NCI-H2029 (cell line): Measurements from ENCODE around the gene CCBE1.
"Not testable (repeated sequence)": the region's sequence is repeated elsewhere in the genome, so short reads cannot be mapped to it uniquely, and the experiment has no call there.

Experiments
- DNase-seq: peaks from one replicate; lab custom pipeline; 2025; lab: John Stamatoyannopoulos, UW

The CCBE1 gene

GRCh38 chr18:59681521-59682004, 15.7 kb downstream of the CCBE1 start:
- DNase-seq = no peak

- no peak for DNase-seq
These were observed 16.2 kb downstream of the CCBE1 start for GRCh38 chr18:59681051-59681450.

- no peak for DNase-seq
These were observed 21.9 kb downstream of the CCBE1 start for GRCh38 chr18:59675346-59675745.

- no peak for DNase-seq
These were observed 22.3 kb downstream of the CCBE1 start for GRCh38 chr18:59674903-59675270.

- DNase-seq = no peak
These were observed 22.9 kb downstream of the CCBE1 start for GRCh38 chr18:59674186-59674902.

- peak; percentile 32 for DNase-seq
These were observed 24.9 kb downstream of the CCBE1 start for GRCh38 chr18:59672235-59672711.

- DNase-seq = no peak
These were observed 25.7 kb downstream of the CCBE1 start for GRCh38 chr18:59671551-59671950.

- DNase-seq = no peak
These were observed 27.2 kb downstream of the CCBE1 start for GRCh38 chr18:59669872-59670657.

GRCh38 chr18:59667488-59667887, 29.7 kb downstream of the CCBE1 start:
- no peak for DNase-seq

- DNase-seq = not testable (repeated sequence)
These were observed 31.2 kb downstream of the CCBE1 start for GRCh38 chr18:59666007-59666402.

GRCh38 chr18:59665057-59666006, 31.9 kb downstream of the CCBE1 start:
- DNase-seq = no peak

- no peak for DNase-seq
These were observed 32.9 kb downstream of the CCBE1 start for GRCh38 chr18:59664329-59664728.

GRCh38 chr18:59663096-59663495, 34.1 kb downstream of the CCBE1 start:
- no peak for DNase-seq

GRCh38 chr18:59661891-59662701, 35.1 kb downstream of the CCBE1 start:
- DNase-seq = no peak

GRCh38 chr18:59660786-59661743, 36.2 kb downstream of the CCBE1 start:
- DNase-seq = no peak

- no peak for DNase-seq
These were observed 36.9 kb downstream of the CCBE1 start for GRCh38 chr18:59660366-59660765.

- no peak for DNase-seq
These were observed 37.6 kb downstream of the CCBE1 start for GRCh38 chr18:59659508-59660170.

- no peak for DNase-seq
These were observed 38.3 kb downstream of the CCBE1 start for GRCh38 chr18:59658941-59659340.

GRCh38 chr18:59657012-59657411, 40.2 kb downstream of the CCBE1 start:
- DNase-seq = no peak
